Coronary artery (tissue), 2 donors: Measurements from ENCODE around the gene TSPO.

Experiments
- DNase-seq: peaks from one replicate; pipeline ENCODE4 v3.0.0-alpha.2; 2017; ENCODE audit warnings: low spot score
- H3K27ac ChIP-seq, 2 donors: fragments of 200-600 bp; sonication (generic); one replicate each; pipeline ENCODE4 v1.5.1; 2016 to 2019
- H3K4me3 ChIP-seq: fragments of 200-600 bp; sonication (generic); 2 replicates; pipeline ENCODE4 v1.5.1; 2016; ENCODE audit warnings: mild to moderate bottlenecking, moderate library complexity
- TF ChIP-seq, protein P1 (sequence below): fragments of 200-600 bp; sonication (generic); IDR thresholded peaks from one replicate; pipeline ENCODE4 v1.5.1; 2019; ENCODE audit warnings: antibody characterized with exemption

TSPO gene

DNA sequence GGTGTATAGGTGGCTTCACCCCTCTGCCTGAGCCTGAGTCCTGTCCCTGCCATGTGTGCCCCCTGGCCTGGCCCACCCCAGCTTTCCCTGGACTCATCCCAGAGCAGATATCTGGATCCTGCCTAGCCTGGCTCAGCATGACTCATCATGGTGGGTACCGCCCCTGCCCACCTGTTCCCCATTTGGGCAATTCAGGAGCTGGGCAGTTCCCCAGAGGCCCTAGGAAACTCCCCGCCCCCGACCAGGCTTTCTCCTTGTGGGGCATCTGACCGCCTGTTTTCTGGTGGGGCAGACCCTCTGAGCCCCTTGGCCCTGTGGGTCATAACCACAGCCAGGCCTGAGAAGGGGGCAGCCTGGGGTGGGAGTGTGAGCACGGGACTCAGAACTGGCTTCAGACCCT is 4.4 kb downstream of the TSPO start:
- DNase-seq = no peak
- Histone ChIP-seq H3K27ac (no peak overlapping the region), H3K4me3 (no peak overlapping the region)
- TF ChIP-seq, protein P1, sequence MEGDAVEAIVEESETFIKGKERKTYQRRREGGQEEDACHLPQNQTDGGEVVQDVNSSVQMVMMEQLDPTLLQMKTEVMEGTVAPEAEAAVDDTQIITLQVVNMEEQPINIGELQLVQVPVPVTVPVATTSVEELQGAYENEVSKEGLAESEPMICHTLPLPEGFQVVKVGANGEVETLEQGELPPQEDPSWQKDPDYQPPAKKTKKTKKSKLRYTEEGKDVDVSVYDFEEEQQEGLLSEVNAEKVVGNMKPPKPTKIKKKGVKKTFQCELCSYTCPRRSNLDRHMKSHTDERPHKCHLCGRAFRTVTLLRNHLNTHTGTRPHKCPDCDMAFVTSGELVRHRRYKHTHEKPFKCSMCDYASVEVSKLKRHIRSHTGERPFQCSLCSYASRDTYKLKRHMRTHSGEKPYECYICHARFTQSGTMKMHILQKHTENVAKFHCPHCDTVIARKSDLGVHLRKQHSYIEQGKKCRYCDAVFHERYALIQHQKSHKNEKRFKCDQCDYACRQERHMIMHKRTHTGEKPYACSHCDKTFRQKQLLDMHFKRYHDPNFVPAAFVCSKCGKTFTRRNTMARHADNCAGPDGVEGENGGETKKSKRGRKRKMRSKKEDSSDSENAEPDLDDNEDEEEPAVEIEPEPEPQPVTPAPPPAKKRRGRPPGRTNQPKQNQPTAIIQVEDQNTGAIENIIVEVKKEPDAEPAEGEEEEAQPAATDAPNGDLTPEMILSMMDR = no peak

DNA sequence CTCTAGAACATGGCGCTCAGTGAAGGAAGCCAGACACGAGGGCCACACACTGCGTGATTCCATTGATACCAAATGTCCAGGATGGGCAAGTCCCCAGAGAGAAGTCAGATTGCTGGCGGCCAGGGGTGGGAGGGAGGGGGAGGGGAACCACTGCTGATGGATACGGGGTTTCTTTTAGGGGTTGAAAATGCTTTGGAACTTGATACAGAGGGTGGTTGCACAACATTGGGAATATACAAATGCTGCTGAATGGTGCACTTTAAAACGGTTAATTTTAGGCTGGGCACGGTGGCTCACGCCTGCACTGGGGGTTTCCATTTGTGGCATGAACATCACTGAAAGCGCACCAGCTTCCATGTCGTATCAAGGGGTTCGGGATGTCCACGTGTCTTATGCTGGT is 5.1 kb downstream of the TSPO start:
- no peak overlapping the region for H3K4me3 ChIP-seq
- DNase-seq = no peak
- no peak overlapping the region for H3K27ac ChIP-seq
- TF ChIP-seq, protein P1 = no peak

DNA sequence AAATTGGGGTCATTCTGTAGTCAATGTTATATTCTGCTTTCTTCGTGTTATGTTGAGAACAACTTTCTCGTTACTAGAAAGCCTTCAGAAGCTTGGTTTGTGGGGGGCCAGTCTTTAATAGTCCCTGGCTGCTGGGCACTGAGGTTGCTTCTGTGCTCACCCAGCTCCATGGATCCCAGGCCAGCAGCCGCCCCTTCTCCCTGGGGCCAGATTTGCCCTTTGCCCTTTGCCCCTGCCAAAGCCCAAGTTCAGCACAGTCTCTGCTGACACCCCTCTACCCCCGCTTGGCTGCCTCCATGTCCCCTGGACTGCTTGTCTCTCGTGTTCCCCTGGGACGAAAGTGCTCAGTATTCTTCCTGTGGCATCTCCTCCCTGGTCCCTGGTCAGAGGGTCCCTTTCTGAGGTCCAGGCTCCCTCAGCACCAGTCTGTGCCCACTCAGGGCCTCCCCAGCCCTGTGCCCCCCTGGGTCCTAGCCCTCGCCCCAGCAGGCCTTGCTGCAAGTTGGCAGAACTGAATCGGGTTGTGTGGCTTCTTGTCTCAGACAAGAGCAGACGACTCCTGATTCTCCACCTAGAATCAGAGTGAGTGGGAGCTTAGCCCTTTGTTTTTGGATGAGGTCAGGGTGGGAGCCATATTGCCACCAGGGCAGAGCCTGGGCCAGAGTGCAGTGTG is 6.7 kb downstream of the TSPO start:
- H3K27ac ChIP-seq = no peak overlapping the region

DNA sequence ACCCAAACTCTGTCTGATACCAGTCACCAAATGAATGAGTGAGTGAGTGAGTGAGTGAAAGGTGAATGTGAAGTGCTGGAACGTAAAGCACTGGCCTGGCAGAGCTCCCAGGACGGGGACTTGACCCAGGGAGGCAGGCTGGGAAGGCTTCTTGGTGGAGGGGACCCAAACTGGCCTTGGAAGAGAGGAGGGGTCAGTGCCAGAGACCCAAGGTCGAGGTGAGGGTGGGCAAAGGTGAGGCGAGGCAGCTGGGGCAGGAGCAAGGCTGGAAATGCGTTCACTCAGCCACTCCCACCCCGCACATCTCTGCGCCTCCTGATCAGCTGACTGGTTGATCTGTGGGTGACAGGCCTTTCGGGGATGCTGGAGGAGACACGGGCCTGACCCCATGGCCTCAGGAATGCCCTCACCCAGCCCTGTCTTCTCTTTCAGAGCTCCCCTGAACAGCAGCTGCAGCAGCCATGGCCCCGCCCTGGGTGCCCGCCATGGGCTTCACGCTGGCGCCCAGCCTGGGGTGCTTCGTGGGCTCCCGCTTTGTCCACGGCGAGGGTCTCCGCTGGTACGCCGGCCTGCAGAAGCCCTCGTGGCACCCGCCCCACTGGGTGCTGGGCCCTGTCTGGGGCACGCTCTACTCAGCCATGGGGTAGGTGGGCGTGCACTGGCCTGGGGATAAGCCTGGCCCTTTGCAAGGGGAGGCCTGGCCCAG is 7.6 kb downstream of the TSPO start:
- Histone ChIP-seq H3K27ac (no peak overlapping the region), H3K4me3 (no peak overlapping the region)
- TF ChIP-seq, protein P1 = no peak
- DNase-seq = no peak

More for the DNA sequence above, 6.7 kb downstream of the TSPO start:
- TF ChIP-seq, protein P1 = no peak
- H3K4me3 ChIP-seq = no peak overlapping the region
- DNase-seq = no peak

DNA sequence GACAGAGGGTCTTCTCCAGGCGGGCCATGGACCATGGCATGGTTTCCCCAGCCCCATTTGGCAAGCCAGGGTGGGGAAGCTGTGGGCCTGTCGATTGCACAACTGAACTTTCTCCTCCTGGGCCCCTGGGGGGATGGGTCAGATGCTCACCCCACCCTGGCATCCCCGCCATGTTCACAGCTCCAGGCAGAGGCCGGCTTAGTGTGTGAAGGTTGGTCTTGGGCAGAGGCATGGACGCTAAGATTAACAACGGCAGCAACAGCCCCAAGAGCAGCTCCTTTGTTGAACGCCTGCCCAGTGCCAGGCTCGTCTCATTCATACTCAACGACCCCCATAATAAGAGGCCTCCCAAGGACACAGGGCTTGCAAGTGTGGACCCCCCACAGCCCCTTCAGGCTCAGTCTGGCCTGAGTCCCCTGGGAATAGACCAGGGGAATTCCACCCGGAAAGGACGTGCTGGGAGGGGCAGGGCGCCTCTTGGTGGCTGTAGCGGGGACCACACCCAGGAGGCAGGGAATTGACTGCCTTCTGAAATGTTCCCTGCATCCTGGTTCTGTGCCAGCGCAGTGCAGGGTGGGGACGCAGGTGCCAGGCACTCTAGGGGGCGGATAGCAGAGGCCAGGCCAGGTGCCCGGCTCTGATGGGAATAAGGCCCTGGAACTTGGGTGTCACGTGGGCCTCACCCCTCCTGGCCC is 8.3 kb downstream of the TSPO start:
- Histone ChIP-seq H3K4me3 (no peak overlapping the region), H3K27ac (peak overlapping the region in 1 of 2 donors; percentile 10)
- no peak for DNase-seq
- TF ChIP-seq, protein P1 = no peak

DNA sequence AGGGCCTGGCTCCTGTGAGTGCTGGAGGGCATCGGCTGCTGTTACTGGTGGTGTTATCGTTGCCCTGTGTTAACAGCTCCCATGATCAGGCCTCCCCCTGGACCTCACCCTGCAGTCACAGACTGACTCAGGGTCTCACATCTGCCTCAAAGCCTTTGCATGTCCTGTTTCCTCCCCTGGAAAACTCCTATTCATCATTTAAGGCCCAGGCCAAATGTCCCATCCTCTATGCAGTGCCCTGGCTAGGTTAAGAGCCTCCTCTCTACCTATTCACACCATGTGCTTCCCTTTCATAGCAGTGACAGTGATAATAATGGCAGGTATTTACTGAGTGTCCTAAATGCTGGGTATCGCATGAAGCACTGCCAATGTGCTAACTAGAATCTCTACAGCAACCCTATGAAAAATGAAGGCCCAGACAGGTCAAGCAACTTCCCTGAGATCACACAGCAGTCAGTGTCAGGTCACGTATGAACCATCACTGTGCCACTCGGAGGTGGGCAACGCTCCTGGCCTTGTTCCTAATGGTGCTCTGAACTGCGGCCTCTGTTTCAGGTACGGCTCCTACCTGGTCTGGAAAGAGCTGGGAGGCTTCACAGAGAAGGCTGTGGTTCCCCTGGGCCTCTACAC is 9.3 kb downstream of the TSPO start:
- no peak overlapping the region for H3K4me3 ChIP-seq
- no peak overlapping the region for H3K27ac ChIP-seq
- DNase-seq = no peak
- TF ChIP-seq, protein P1 = no peak
